HG03097 (cell line): Measurements from ENCODE around the gene HERC3.

Experiments
- ATAC-seq: cut with Tn5 transposase; IDR thresholded peaks from one replicate; pipeline ENCODE4 v1.9.1; 2021; ENCODE audit not compliant: unreplicated experiment, low FRiP score

Gene HERC3

GRCh38 chr4:88591787-88592599, at the start of gene HERC3:
HERC3 (plus strand) TSS chr4:88592480; CDS start chr4:88605824, 13,344 bp downstream.
- ATAC-seq, result peak; percentile 98

GRCh38 chr4:88549815-88550214, 42.5 kb upstream of the HERC3 start:
- no peak for ATAC-seq

- no peak for ATAC-seq
These were observed 24.7 kb upstream of the HERC3 start for GRCh38 chr4:88567591-88567990.

- ATAC-seq, result no peak
These were observed 22.3 kb upstream of the HERC3 start for GRCh38 chr4:88570001-88570400.

GRCh38 chr4:88573276-88573980, 18.9 kb upstream of the HERC3 start:
- no peak for ATAC-seq

GRCh38 chr4:88573995-88574394, 18.3 kb upstream of the HERC3 start:
- ATAC-seq, result no peak

GRCh38 chr4:88575186-88575585, 17.1 kb upstream of the HERC3 start:
- ATAC-seq, result no peak

- ATAC-seq, result no peak
These were observed 9.8 kb upstream of the HERC3 start for GRCh38 chr4:88582493-88582892.

GRCh38 chr4:88583631-88584470, 8.4 kb upstream of the HERC3 start:
- ATAC-seq, result no peak

GRCh38 chr4:88584471-88584900, 7.8 kb upstream of the HERC3 start:
- ATAC-seq, result no peak

- ATAC-seq, result no peak
These were observed 6.4 kb upstream of the HERC3 start for GRCh38 chr4:88585917-88586316.

GRCh38 chr4:88587306-88587705, 5.0 kb upstream of the HERC3 start:
- ATAC-seq, result no peak

GRCh38 chr4:88592600-88593448, 544 bp downstream of the HERC3 start:
- peak; percentile 68 for ATAC-seq

GRCh38 chr4:88597970-88598660, 5.8 kb downstream of the HERC3 start:
- no peak for ATAC-seq

- ATAC-seq, result no peak
These were observed 7.0 kb downstream of the HERC3 start for GRCh38 chr4:88599298-88599697.

- no peak for ATAC-seq
These were observed 7.4 kb downstream of the HERC3 start for GRCh38 chr4:88599714-88600113.

GRCh38 chr4:88600176-88600838, 8.0 kb downstream of the HERC3 start:
- ATAC-seq, result no peak

- no peak for ATAC-seq
These were observed 12.8 kb downstream of the HERC3 start for GRCh38 chr4:88604978-88605678.
